Adrenal gland (tissue), 12 donors: ENCODE measurements around the gene PDCD1LG2. TPM values are rescaled to one million over a fixed set of nuclear protein-coding genes. Genes with fewer than 3 reads are reported as not detected.

Experiments used
- DNase-seq, 7 donors: peaks; one replicate each; pipeline ENCODE4 v3.0.0-alpha.2; 2019 to 2020
- H3K27ac ChIP-seq, 5 donors: fragments of 200-600 bp; sonication (generic) in 4 of 5; 1 replicate in 3 of 5; 2 replicates in 2 of 5; pipeline versions ENCODE4 v1.5.1 to v1.8.0; 2016 to 2020; ENCODE audit warnings: mild to moderate bottlenecking in 1 of 5
- H3K27me3 ChIP-seq: fragments of 200-600 bp; 2 replicates; pipeline ENCODE4 v1.8.0; 2021
- H3K36me3 ChIP-seq, 2 donors: fragments of 200-600 bp; replicated peaks in 1 of 2; 1 replicate in 1 of 2; 2 replicates in 1 of 2; pipeline versions ENCODE4 v1.5.1 to v1.8.0; 2018 to 2022
- H3K4me1 ChIP-seq, 2 donors: fragments of 200-600 bp; replicated peaks in 1 of 2; 1 replicate in 1 of 2; 2 replicates in 1 of 2; pipeline versions ENCODE4 v1.5.1 to v1.8.0; 2018 to 2021
- H3K4me3 ChIP-seq, 4 donors: fragments of 200-600 bp; sonication (generic) in 3 of 4; one replicate each; pipeline ENCODE4 v1.5.1; 2016 to 2018
- H3K9me3 ChIP-seq, 3 donors: fragments of 200-600 bp; sonication (generic) in 1 of 3; replicated peaks in 1 of 3; 1 replicate in 2 of 3; 2 replicates in 1 of 3; pipeline versions ENCODE4 v1.5.1 to v1.8.0; 2016 to 2021
- CTCF ChIP-seq, 6 experiments: fragments of 450-650 bp in 4 of 6; fragments of 200-600 bp in 2 of 6; sonication (generic) in 1 of 6; IDR thresholded peaks; 1 replicate in 5 of 6; 2 replicates in 1 of 6; pipeline versions ENCODE4 v1.5.1 to v1.8.0; 2016 to 2021; ENCODE audit warnings: antibody characterized with exemption in 6 of 6, mild to moderate bottlenecking in 2 of 6, moderate library complexity in 1 of 6
- POLR2A ChIP-seq, 2 donors: fragments of 450-650 bp; IDR thresholded peaks; one replicate each; pipeline ENCODE4 v1.6.1; 2017; ENCODE audit warnings: antibody characterized with exemption in 2 of 2, mild to moderate bottlenecking in 2 of 2, moderate library complexity in 1 of 2
- WGBS, 4 donors: extraction: QIAGEN DNeasy Blood & Tissue Kit in 2 of 4; methylation state at CpG; one replicate each; pipeline versions ENCODE4 v1.1.5 to v1.1.7; 2013 to 2017; 5-methylcytosine and 5-hydroxymethylcytosine counted together
- intact Hi-C, 2 donors: fragments of 100-400 bp; cut with DNase I; formaldehyde crosslinking; loops; one replicate each; pipeline versions ENCODE4 v1.14.1 to v1.15.0; 2022 to 2023
- polyA plus RNA-seq, 3 donors: library from polyadenylated mRNA; stranded (reverse); fragments of 200-250 nt in 2 of 3; fragments of 350-450 nt in 1 of 3; fragmentation: Illumina TruSeq in 1 of 3; extraction: RNeasy Lipid Tissue Mini Kit (QIAGEN cat#74804) in 1 of 3; gene quantifications; one replicate each; pipeline ENCODE4 v1.2.3, GENCODE V29; 2013 to 2014
- total RNA-seq, 9 donors: library from RNA; depleted of rRNA in 4 of 9; stranded (reverse); fragments of >200 nt in 4 of 9; fragments of 120-200 nt in 1 of 9; fragmentation: NEBNext Ultra II Directional in 1 of 9; extraction: Animal tissue kit (Norgen Biotek cat#: 25700) in 1 of 9; gene quantifications; one replicate each; pipeline versions ENCODE4 v1.1.0 to v1.2.4, GENCODE V29; 2013 to 2023
- donor health status: healthy with polysubstance abuse.
- donor health status: Bipolar disorder and iron deficiency.
- donor health status: DM: yes; HTN: yes; CAD: no.
- donor health status: DM: no; HTN: no; CAD: no.
- donor health status: DM: no; HTN: no; CAD: no.
- donor health status: DM: yes; HTN: yes; CAD: no.

PDCD1LG2 gene
- total and polyA plus RNA-seq, 12 donors = 0.17 to 5.5 (median 1.4) TPM

- no peak for DNase-seq
- intact Hi-C loops = no loop called here
- Histone ChIP-seq H3K4me1 (no peaks in the 10 kb centered on the region), H3K4me3 (no peak overlapping the region), H3K36me3 (no peaks in the 10 kb centered on the region), H3K27me3 (no peaks in the 10 kb centered on the region), H3K9me3 (no peaks in the 10 kb centered on the region), H3K27ac (no peak overlapping the region)
- 69 to 74% (median 70%) methylated on average over 3 of the region's 3 CpGs for WGBS, 4 donors
- no peak for TF ChIP-seq CTCF (IDR thresholded peaks at IDR 0.05)
- no peak for TF ChIP-seq POLR2A (IDR thresholded peaks at IDR 0.05)
Measured at GRCh38 chr9:5479994-5480694, 30.2 kb upstream of the PDCD1LG2 start.

DNA sequence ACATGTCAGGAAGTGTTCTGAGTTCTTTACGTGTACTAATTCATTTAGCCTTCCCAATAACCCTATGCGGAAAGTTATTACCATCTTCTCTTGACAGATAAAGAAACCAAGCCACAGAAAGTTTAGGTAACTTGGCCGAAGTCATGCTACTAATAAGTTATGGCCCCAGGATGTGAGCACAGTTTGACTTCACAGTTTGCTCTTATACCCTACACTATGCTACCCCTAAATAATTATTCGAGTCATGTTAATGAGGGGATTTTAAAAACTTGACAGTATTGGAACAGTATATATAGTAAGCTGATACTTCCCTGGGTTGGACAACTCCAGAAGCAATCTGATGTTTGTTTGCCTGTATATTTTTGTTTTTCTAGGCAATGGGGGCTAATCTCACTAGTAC lies 29.4 kb upstream of the PDCD1LG2 start:
- no peak for DNase-seq
- H3K27ac ChIP-seq = no peak overlapping the region
- 82 to 86% (median 84%) methylated on average over 4 of the region's 4 CpGs for WGBS, 4 donors
- no peaks in the 10 kb centered on the region for H3K9me3 ChIP-seq
- H3K36me3 ChIP-seq = no peaks in the 10 kb centered on the region
- no peak overlapping the region for H3K4me3 ChIP-seq
- intact Hi-C loops = no loop called here
- no peaks in the 10 kb centered on the region for H3K27me3 ChIP-seq
- H3K4me1 ChIP-seq = no peaks in the 10 kb centered on the region
- no peak for TF ChIP-seq POLR2A (IDR thresholded peaks at IDR 0.05)
- no peak for TF ChIP-seq CTCF (IDR thresholded peaks at IDR 0.05)

- intact Hi-C loops = no loop called here
- 75 to 85% (median 81%) methylated on average over 5 of the region's 5 CpGs for WGBS, 4 donors
Measured at GRCh38 chr9:5481322-5482040, 28.9 kb upstream of the PDCD1LG2 start.

More at GRCh38 chr9:5481322-5482040, 28.9 kb upstream of the PDCD1LG2 start:
- Histone ChIP-seq H3K9me3 (no peaks in the 10 kb centered on the region), H3K4me3 (no peak overlapping the region), H3K27me3 (no peaks in the 10 kb centered on the region), H3K4me1 (no peaks in the 10 kb centered on the region), H3K27ac (no peak overlapping the region), H3K36me3 (no peaks in the 10 kb centered on the region)
- DNase-seq = no peak
- TF ChIP-seq POLR2A (IDR thresholded peaks at IDR 0.05) (no peak), CTCF (IDR thresholded peaks at IDR 0.05) (no peak)
